Measurements from ENCODE around the gene MRPL1.

Gene MRPL1

GRCh38 chr4:77950203-77950602 lies 87.6 kb downstream of the MRPL1 start:
- ChIA-PET POLR2A (no interaction called here), CTCF (interaction anchor here (1.8 kb wide), 1 partner anchor 10 kb away, joined by 8 read pairs; no protein-coding TSS in a partner anchor)

GRCh38 chr4:77952457-77952856 lies 89.8 kb downstream of the MRPL1 start:
- Histone ChIP-seq H3K27ac (ENCODE audit: extremely low read depth, low read depth, low read length) (no peak overlapping the region), H3K4me3 (ENCODE audit: low read depth, low read length) (no peak overlapping the region), H3K36me3 (ENCODE audit: control insufficient read depth in 2 of 2, insufficient read depth in 1 of 2, low read length in 2 of 2) (peaks cover 0 to 11% of the 10 kb centered on the region in 2 experiments; a peak in 1 of 3 replicates), H3K4me1 (ENCODE audit: control insufficient read depth, insufficient read depth, low read length) (no peaks in the 10 kb centered on the region), H3K9me3 (ENCODE audit: control insufficient read depth, insufficient read depth, low read depth, low read length) (no peaks in the 10 kb centered on the region)
- CTCF ChIA-PET, result no interaction called here
- no peak for TF ChIP-seq ZNF16 (tag by site-specific recombination; IDR thresholded peaks at IDR 0.05; ENCODE audit: low read depth)
- no peak for TF ChIP-seq OVOL3 (tag by site-specific recombination; IDR thresholded peaks at IDR 0.05)
- TF ChIP-seq ZNF621 (tag by site-specific recombination; IDR thresholded peaks at IDR 0.05), result no peak
- no peak for TF ChIP-seq ZSCAN5A (tag by site-specific recombination; IDR thresholded peaks at IDR 0.05)
- no peak for TF ChIP-seq ZSCAN23 (tag by site-specific recombination; IDR thresholded peaks at IDR 0.05)
- TF ChIP-seq ZEB2 (tag by site-specific recombination; IDR thresholded peaks at IDR 0.05), result no peak
- TF ChIP-seq ZNF555 (tag by site-specific recombination; conservative IDR thresholded peaks at IDR 0.05), result no peak
- TF ChIP-seq ZNF626 (tag by site-specific recombination; IDR thresholded peaks at IDR 0.05), result no peak
- TF ChIP-seq ZNF26 (tag by site-specific recombination; IDR thresholded peaks at IDR 0.05), result no peak
- no peak for TF ChIP-seq ZNF645 (tag by site-specific recombination; IDR thresholded peaks at IDR 0.05)
- TF ChIP-seq ZFP37 (tag by site-specific recombination; IDR thresholded peaks at IDR 0.05), result no peak
- TF ChIP-seq ZNF335 (tag by site-specific recombination; conservative IDR thresholded peaks at IDR 0.05), result no peak
- POLR2A ChIA-PET, result no interaction called here

More at GRCh38 chr4:77950203-77950602, 87.6 kb downstream of the MRPL1 start:
- TF ChIP-seq ZNF548 (tag by site-specific recombination; IDR thresholded peaks at IDR 0.05) (no peak), ZNF600 (tag by site-specific recombination; IDR thresholded peaks at IDR 0.05) (no peak), ZSCAN18 (tag by site-specific recombination; IDR thresholded peaks at IDR 0.05) (no peak), ZNF645 (tag by site-specific recombination; IDR thresholded peaks at IDR 0.05) (no peak), ZNF214 (tag by site-specific recombination; IDR thresholded peaks at IDR 0.05; ENCODE audit: borderline replicate concordance) (no peak), ZNF311 (tag by site-specific recombination; IDR thresholded peaks at IDR 0.05; ENCODE audit: borderline replicate concordance) (no peak), ZNF571 (tag by site-specific recombination; IDR thresholded peaks at IDR 0.05) (no peak)
- H3K9me3 ChIP-seq (ENCODE audit: control insufficient read depth, insufficient read depth, low read depth, low read length), result no peaks in the 10 kb centered on the region
- no peak overlapping the region for H3K27ac ChIP-seq (ENCODE audit: extremely low read depth, low read depth, low read length)
- H3K4me1 ChIP-seq (ENCODE audit: control insufficient read depth, insufficient read depth, low read length), result no peaks in the 10 kb centered on the region
- H3K36me3 ChIP-seq (ENCODE audit: control insufficient read depth in 2 of 2, insufficient read depth in 1 of 2, low read length in 2 of 2), result peaks cover 0 to 11% of the 10 kb centered on the region in 2 experiments; a peak in 1 of 3 replicates
- H3K4me3 ChIP-seq (ENCODE audit: low read depth, low read length), result no peak overlapping the region
